ENCODE results near the gene TRIM68.
A peak's percentile ranks its signal among the peaks of the same experiment; 100 is the strongest.

TRIM68 gene

DNA sequence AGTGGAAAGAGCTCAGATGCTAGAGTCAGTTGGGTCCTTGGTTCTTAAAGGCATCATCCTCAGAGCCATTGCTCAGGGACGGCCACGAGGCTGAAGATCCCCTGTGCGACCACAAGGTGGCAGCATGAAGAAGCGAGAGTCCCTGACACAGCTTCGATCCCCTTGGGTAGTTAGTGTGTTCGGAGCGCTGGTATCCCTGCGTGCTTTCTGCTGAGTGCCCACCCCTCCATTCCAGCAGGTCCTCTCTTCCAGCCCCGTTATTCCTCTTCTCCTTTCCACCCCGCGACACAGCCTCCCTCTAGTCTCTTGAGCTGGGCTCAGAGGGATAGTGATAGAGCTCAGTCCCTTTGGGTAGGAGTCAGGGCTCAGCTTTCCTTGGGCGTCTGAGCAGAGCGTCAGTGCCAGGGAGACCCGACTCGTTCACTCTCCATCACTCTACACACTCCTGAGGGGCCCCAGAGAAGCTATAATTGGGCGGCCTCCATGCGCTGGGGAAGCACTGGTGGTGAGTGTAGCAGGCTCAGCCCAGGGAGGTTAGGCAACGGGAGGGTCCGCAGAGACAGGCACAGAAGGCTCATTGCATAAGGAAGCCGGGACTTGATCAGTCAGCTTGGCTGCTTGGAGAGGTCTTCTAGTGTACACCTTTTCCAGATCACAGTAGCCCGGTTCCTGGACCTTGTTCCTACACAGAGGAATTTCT, 29.1 kb upstream of the TRIM68 start, which contains the start of gene OR51D1:
Gene OR51D1 (plus strand): TSS at position 516 of the 700 bp plus-strand sequence. CDS start 2,314 bp downstream, outside the sequence.
- Histone ChIP-seq H3K27me3 (ENCODE audit: control insufficient read depth, insufficient read depth, low read length) (peaks cover 13% of the 10 kb centered on the region), H3K9ac (ENCODE audit: low read depth, low read length) (no peak within 1 kb of the TSS), H3K4me3 (ENCODE audit: low read depth, low read length) (peak within 1 kb of the TSS; percentile 36), H3K4me1 (ENCODE audit: control insufficient read depth, insufficient read depth, low read length) (no peaks in the 10 kb centered on the region), H3K36me3 (ENCODE audit: control insufficient read depth, insufficient read depth, low read length) (no peaks in the 10 kb centered on the region), H3K9me3 (ENCODE audit: control insufficient read depth, insufficient read depth, low read length) (no peaks in the 10 kb centered on the region)

DNA sequence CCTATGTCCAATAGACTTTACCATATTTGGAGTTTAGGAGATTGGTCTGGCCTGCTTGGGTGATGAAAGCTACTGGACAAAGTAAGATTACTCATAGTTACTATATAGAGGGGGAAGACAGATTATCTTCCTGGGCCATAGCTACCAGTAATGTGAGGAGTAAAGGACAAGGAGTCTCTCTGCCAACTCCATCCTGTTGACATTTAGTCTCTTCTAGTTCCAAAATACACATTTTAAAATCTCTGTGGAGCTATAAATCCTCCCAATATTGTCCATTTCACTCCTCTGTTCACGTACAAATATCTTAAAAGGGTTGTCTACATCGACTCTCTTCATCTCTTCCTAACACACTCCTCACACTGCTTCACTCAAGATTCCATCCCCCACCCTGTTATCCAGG, 28.1 kb upstream of the TRIM68 start:
- Histone ChIP-seq H3K4me1 (ENCODE audit: control insufficient read depth, insufficient read depth, low read length) (no peaks in the 10 kb centered on the region), H3K27me3 (ENCODE audit: control insufficient read depth, insufficient read depth, low read length) (peaks cover 13% of the 10 kb centered on the region), H3K9ac (ENCODE audit: low read depth, low read length) (no peak overlapping the region), H3K36me3 (ENCODE audit: control insufficient read depth, insufficient read depth, low read length) (no peaks in the 10 kb centered on the region), H3K4me3 (ENCODE audit: low read depth, low read length) (no peak overlapping the region), H3K9me3 (ENCODE audit: control insufficient read depth, insufficient read depth, low read length) (no peaks in the 10 kb centered on the region)

DNA sequence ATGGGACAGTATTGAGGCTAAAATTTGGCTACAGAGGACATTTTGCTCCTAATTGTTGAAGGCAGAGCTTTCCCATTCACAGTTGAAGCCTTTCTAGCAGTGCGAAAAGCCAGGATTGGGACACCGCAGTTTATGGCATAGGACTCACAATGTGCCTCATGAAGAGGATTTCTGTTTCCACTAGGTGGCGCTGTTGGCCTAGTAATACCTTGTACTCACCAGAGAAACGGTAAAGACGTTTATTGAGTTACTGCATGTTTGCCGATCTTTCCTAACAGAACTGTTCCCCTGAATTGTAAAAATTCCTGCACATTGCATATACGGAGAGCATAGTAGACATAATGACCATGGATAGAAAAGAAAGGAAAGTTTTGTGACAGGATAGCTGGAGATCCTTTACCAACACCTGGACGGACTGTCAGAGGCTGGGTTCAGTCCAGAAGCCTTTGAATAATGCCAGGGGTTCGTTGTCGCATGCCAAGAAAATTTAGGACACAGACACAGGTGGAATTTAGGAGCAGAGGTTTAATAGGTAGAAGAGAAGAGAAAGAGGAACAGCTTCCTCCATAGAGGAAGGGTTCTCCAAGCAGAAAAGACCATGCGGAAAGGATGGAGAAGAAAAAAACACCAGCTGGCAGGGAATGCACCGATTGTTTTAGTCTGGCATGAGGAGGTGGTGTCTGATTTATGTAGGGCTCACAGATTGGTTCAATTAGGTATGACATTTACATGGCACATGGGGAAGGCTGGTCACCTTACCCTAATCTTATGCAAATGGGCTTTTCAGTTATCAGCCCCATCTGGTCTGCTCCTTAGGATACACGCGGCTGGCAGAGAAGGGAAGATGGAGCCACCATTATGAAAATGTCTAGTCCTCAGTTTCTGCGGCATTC, 18.4 kb upstream of the TRIM68 start:
- Histone ChIP-seq H3K4me1 (ENCODE audit: control insufficient read depth, insufficient read depth, low read length) (peaks cover 13% of the 10 kb centered on the region), H3K36me3 (ENCODE audit: control insufficient read depth, insufficient read depth, low read length) (no peaks in the 10 kb centered on the region), H3K27me3 (ENCODE audit: control insufficient read depth, insufficient read depth, low read length) (no peaks in the 10 kb centered on the region), H3K4me3 (ENCODE audit: low read depth, low read length) (no peak overlapping the region), H3K9me3 (ENCODE audit: control insufficient read depth, insufficient read depth, low read length) (no peaks in the 10 kb centered on the region), H3K9ac (ENCODE audit: low read depth, low read length) (no peak overlapping the region)

DNA sequence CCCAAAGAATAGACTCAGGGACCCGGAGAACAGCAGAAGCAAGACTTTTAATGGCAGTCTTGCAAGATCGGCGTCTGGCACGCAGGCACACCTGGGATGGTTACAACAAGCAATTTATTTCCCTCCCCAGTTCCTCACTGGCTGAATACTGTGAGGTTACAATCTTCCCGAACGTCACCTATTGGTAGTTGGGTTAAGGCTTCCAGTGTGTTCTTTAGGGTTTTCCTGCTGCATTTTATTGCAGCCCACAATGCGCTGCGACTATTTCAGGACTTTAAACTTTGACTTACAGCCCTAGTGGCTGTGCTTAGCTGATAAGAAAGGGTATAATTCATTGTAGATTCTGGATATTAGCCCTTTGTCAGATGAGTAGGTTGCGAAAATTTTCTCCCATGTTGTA, 11.5 kb upstream of the TRIM68 start:
- Histone ChIP-seq H3K9ac (ENCODE audit: low read depth, low read length) (no peak overlapping the region), H3K4me3 (ENCODE audit: low read depth, low read length) (no peak overlapping the region), H3K4me1 (ENCODE audit: control insufficient read depth, insufficient read depth, low read length) (no peaks in the 10 kb centered on the region), H3K36me3 (ENCODE audit: control insufficient read depth, insufficient read depth, low read length) (no peaks in the 10 kb centered on the region), H3K27me3 (ENCODE audit: control insufficient read depth, insufficient read depth, low read length) (no peaks in the 10 kb centered on the region), H3K9me3 (ENCODE audit: control insufficient read depth, insufficient read depth, low read length) (no peaks in the 10 kb centered on the region)

DNA sequence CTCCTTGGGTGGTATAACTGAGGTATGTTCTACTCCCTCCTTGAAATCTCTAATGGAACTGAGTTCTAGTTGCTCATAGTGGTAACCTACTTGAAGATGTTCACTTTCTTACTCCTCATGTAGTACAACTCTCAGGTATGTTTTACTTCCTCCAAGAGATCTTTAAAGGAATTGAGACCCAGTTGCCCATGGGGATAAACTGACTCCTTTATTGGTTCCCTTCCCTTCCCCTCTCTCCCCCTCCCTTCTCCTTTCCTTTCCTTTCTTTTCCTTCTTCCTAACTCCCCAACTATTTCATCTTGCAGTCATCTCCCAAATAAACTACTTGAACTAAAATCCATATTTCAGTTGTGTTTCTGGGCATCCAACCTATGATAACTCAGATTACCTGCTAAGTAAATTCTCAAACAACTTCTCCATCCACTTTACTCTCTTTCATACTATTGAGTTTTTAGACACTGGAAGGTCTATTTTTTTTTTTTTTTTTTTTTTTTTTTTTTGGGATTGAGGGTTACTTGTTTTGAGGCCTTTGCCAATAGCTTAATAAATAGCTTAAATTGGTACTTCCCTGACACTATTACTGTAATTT, 7.9 kb upstream of the TRIM68 start:
- no peaks in the 10 kb centered on the region for H3K4me1 ChIP-seq (ENCODE audit: control insufficient read depth, insufficient read depth, low read length)
- H3K27me3 ChIP-seq (ENCODE audit: control insufficient read depth, insufficient read depth, low read length), result no peaks in the 10 kb centered on the region
- H3K9me3 ChIP-seq (ENCODE audit: control insufficient read depth, insufficient read depth, low read length), result no peaks in the 10 kb centered on the region
- H3K36me3 ChIP-seq (ENCODE audit: control insufficient read depth, insufficient read depth, low read length), result no peaks in the 10 kb centered on the region
- H3K4me3 ChIP-seq (ENCODE audit: low read depth, low read length), result no peak overlapping the region
- no peak overlapping the region for H3K9ac ChIP-seq (ENCODE audit: low read depth, low read length)

DNA sequence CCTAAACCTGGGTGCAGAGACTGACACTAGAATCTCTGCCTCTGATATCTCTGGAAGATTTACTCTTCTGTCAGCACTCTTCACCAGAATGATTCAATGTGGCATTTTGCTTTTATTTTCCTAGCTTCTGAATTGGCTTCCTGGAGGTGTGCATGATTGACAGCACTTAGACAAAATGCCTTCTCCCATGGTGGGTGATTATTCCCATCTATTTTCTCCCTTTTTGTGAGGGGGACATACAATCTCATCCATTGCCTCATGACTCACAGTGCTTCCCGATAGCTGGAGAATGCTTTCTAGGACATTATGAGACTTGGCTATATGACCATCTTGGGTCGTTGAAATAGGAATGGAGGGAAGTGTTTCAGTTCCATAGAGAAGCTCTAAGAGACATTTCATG, 4.0 kb upstream of the TRIM68 start:
- no peak overlapping the region for H3K9ac ChIP-seq (ENCODE audit: low read depth, low read length)
- H3K27me3 ChIP-seq (ENCODE audit: control insufficient read depth, insufficient read depth, low read length), result peaks cover 4% of the 10 kb centered on the region
- no peak overlapping the region for H3K4me3 ChIP-seq (ENCODE audit: low read depth, low read length)
- peaks cover 4% of the 10 kb centered on the region for H3K4me1 ChIP-seq (ENCODE audit: control insufficient read depth, insufficient read depth, low read length)
- H3K36me3 ChIP-seq (ENCODE audit: control insufficient read depth, insufficient read depth, low read length), result no peaks in the 10 kb centered on the region
- H3K9me3 ChIP-seq (ENCODE audit: control insufficient read depth, insufficient read depth, low read length), result no peaks in the 10 kb centered on the region

DNA sequence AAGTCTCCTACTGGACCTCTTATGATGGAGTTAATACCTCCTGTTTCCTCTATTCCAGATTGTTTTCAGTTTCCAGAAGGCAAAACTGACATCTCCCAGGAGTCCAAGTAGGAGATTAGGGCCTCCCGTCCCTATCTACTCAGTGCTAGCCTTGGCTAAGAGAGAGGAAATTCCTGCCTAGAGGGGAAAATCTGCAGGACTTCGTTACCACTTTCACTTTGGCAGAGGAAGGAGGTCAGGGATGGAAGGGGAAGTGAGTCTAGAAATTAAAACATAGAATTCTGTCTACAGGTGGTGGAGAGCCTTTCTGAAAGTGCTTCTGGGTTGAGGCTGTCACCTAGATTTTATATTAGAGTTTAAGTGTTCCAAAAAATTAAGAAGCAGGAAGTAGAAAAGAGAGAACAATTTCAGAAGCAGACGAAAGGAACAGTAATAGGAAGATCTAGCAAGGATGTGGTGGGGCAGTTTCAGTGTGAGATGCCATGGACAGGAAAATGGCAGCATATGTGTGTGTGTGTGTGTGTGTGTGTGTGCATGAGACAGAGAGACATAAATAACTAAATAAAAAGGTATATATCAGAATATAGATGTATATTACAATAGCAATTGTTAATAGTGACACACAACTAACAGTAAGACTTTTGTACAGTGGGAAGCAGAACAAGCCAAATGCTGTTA, 2.4 kb upstream of the TRIM68 start:
- Histone ChIP-seq H3K9ac (ENCODE audit: low read depth, low read length) (no peak overlapping the region), H3K9me3 (ENCODE audit: control insufficient read depth, insufficient read depth, low read length) (no peaks in the 10 kb centered on the region), H3K4me3 (ENCODE audit: low read depth, low read length) (no peak overlapping the region), H3K4me1 (ENCODE audit: control insufficient read depth, insufficient read depth, low read length) (peaks cover 5% of the 10 kb centered on the region), H3K27me3 (ENCODE audit: control insufficient read depth, insufficient read depth, low read length) (peaks cover 4% of the 10 kb centered on the region), H3K36me3 (ENCODE audit: control insufficient read depth, insufficient read depth, low read length) (no peaks in the 10 kb centered on the region)

DNA sequence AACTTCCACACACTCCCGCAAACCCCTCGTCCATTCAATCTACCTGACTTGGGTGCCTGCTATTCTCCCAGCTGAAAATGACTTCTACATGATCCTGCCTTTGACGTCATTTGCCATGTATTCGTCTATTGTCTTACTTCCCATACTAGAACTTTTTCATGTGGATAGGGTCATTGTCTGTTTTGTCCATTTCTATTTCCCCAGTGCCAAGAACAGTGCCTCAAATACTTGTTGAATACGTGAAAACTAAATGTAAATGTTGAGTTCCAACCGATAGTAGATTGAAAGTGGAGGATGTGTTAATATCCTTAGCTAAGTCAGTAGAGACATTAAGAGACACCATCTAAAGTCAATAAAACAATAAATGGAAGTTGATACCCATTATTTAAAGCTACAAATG, 935 bp downstream of the TRIM68 start:
- Histone ChIP-seq H3K9ac (ENCODE audit: low read depth, low read length) (no peak overlapping the region), H3K27me3 (ENCODE audit: control insufficient read depth, insufficient read depth, low read length) (peaks cover 4% of the 10 kb centered on the region), H3K4me3 (ENCODE audit: low read depth, low read length) (peak overlapping the region; percentile 75), H3K4me1 (ENCODE audit: control insufficient read depth, insufficient read depth, low read length) (peaks cover 5% of the 10 kb centered on the region), H3K9me3 (ENCODE audit: control insufficient read depth, insufficient read depth, low read length) (no peaks in the 10 kb centered on the region), H3K36me3 (ENCODE audit: control insufficient read depth, insufficient read depth, low read length) (no peaks in the 10 kb centered on the region)

DNA sequence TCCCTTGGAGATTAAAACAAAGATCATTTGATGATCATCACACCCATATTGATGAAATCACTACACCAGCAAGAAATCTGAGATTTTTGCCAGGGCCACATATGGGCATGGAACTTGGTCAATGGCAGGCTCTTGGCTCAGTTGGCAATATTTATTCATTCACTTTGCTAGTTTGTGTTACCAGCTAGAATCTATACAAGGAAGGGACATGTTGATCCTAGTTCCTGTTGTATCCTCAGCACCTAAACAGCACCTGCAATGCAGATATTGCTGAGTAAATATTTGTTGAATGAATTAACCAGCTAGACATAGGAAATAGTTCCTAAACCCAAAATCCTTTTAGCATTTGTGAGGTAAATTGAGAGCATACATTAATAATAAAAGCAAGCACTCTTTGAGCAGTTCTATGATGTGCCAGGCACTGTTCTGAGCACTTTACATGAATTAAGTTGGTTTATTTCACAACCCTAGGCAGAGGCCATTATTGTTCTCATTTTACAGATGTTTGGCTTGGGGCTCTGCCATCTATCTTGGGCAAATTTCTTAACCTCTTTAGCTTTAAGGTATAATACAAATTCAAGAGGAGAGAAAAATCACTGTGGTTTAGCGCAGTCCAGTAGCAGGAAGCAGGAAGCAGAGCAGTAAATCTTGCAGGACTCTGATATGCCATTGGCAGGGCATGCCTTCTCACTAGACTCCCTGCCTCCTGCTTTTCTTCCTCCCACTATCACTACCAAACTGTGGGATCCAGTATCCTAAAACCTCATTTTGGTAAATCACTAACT, 1.6 kb downstream of the TRIM68 start:
- Histone ChIP-seq H3K9ac (ENCODE audit: low read depth, low read length) (no peak overlapping the region), H3K4me3 (ENCODE audit: low read depth, low read length) (no peak overlapping the region), H3K36me3 (ENCODE audit: control insufficient read depth, insufficient read depth, low read length) (no peaks in the 10 kb centered on the region), H3K27me3 (ENCODE audit: control insufficient read depth, insufficient read depth, low read length) (peaks cover 4% of the 10 kb centered on the region), H3K4me1 (ENCODE audit: control insufficient read depth, insufficient read depth, low read length) (peaks cover 5% of the 10 kb centered on the region), H3K9me3 (ENCODE audit: control insufficient read depth, insufficient read depth, low read length) (no peaks in the 10 kb centered on the region)

DNA sequence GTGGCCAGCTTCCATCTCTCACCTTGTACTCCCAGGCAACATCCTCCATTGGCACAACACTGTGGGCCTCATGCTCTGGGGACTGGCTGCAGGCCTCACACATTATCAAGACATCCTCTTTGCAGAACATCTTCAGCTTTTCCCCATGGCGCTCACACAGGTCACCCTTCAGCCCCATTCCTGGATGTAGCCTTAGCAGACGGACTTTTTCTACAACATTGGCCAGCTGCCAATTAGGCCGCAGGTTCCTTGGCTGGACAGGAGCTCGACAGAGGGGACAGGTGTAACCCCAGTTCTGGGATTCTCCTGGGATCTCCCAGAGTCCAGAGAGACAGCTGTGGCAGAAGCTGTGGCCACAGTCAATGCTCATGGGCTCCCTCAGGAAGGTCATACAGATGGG, 3.0 kb downstream of the TRIM68 start:
- Histone ChIP-seq H3K9me3 (ENCODE audit: control insufficient read depth, insufficient read depth, low read length) (no peaks in the 10 kb centered on the region), H3K4me3 (ENCODE audit: low read depth, low read length) (no peak overlapping the region), H3K4me1 (ENCODE audit: control insufficient read depth, insufficient read depth, low read length) (peaks cover 5% of the 10 kb centered on the region), H3K9ac (ENCODE audit: low read depth, low read length) (no peak overlapping the region), H3K36me3 (ENCODE audit: control insufficient read depth, insufficient read depth, low read length) (peaks cover 4% of the 10 kb centered on the region), H3K27me3 (ENCODE audit: control insufficient read depth, insufficient read depth, low read length) (peaks cover 3% of the 10 kb centered on the region)

DNA sequence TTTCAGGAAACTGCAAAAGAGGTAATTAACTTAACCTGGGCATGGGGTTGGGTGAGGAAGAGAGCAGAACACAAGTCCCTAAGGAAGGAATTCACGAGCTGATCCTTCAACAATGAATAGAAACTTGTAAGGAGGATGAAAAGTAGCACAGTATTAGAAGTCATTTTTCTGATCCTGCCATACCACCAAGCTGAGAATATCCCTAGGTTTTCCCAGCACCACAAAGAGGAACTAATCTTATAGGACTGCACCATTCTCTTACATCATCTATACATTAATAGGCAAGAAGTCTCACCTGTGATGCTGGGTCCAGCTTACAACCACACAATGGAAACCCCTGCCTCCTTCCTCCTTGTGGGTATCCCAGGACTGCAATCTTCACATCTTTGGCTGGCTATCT, 14.3 kb downstream of the TRIM68 start, which contains the start of gene OR52I1:
Gene OR52I1 (plus strand): TSS at position 301 of the 400 bp plus-strand sequence. CDS start 0 bp downstream, at position 301.
- no peak within 1 kb of the TSS for H3K4me3 ChIP-seq (ENCODE audit: low read depth, low read length)
- H3K27me3 ChIP-seq (ENCODE audit: control insufficient read depth, insufficient read depth, low read length), result no peaks in the 10 kb centered on the region
- H3K4me1 ChIP-seq (ENCODE audit: control insufficient read depth, insufficient read depth, low read length), result no peaks in the 10 kb centered on the region
- H3K9me3 ChIP-seq (ENCODE audit: control insufficient read depth, insufficient read depth, low read length), result no peaks in the 10 kb centered on the region
- H3K9ac ChIP-seq (ENCODE audit: low read depth, low read length), result no peak within 1 kb of the TSS
- H3K36me3 ChIP-seq (ENCODE audit: control insufficient read depth, insufficient read depth, low read length), result no peaks in the 10 kb centered on the region

All from iPS-15b (cell line).